ENCODE measurements around the gene ATP9B.
"Not testable (repeated sequence)": the region's sequence is repeated elsewhere in the genome, so short reads cannot be mapped to it uniquely, and the experiment has no call there.

The ATP9B gene

GRCh38 chr18:79071503-79072210 lies 2.5 kb downstream of the ATP9B start:
- no peak for DNase-seq (ENCODE audit: low read depth, low spot score)

GRCh38 chr18:79072655-79073054 lies 3.5 kb downstream of the ATP9B start:
- not testable (repeated sequence) for DNase-seq (ENCODE audit: low read depth, low spot score)

- peak; percentile 4 for DNase-seq (ENCODE audit: low read depth, low spot score)
Observed at GRCh38 chr18:79077181-79077580, 8.0 kb downstream of the ATP9B start.

- not testable (repeated sequence) for DNase-seq (ENCODE audit: low read depth, low spot score)
Observed at GRCh38 chr18:79078791-79079190, 9.6 kb downstream of the ATP9B start.

- DNase-seq (ENCODE audit: low read depth, low spot score) = peak; percentile 58
Observed at GRCh38 chr18:79092874-79093273, 23.7 kb downstream of the ATP9B start.

GRCh38 chr18:79093986-79094385 lies 24.8 kb downstream of the ATP9B start:
- peak; percentile 28 for DNase-seq (ENCODE audit: low read depth, low spot score)

- DNase-seq (ENCODE audit: low read depth, low spot score) = no peak
Observed at GRCh38 chr18:79095216-79095615, 26.0 kb downstream of the ATP9B start.

GRCh38 chr18:79100944-79101343 lies 31.8 kb downstream of the ATP9B start:
- DNase-seq (ENCODE audit: low read depth, low spot score) = no peak

GRCh38 chr18:79102886-79103285 lies 33.7 kb downstream of the ATP9B start:
- DNase-seq (ENCODE audit: low read depth, low spot score) = no peak

- no peak for DNase-seq (ENCODE audit: low read depth, low spot score)
Observed at GRCh38 chr18:79104137-79104536, 34.9 kb downstream of the ATP9B start.

- no peak for DNase-seq (ENCODE audit: low read depth, low spot score)
Observed at GRCh38 chr18:79105455-79105854, 36.3 kb downstream of the ATP9B start.

- DNase-seq (ENCODE audit: low read depth, low spot score) = no peak
Observed at GRCh38 chr18:79106084-79106483, 36.9 kb downstream of the ATP9B start.

- DNase-seq (ENCODE audit: low read depth, low spot score) = no peak
Observed at GRCh38 chr18:79107886-79108285, 38.7 kb downstream of the ATP9B start.

GRCh38 chr18:79108549-79109215 lies 39.5 kb downstream of the ATP9B start:
- no peak for DNase-seq (ENCODE audit: low read depth, low spot score)

- no peak for DNase-seq (ENCODE audit: low read depth, low spot score)
Observed at GRCh38 chr18:79111483-79111882, 42.3 kb downstream of the ATP9B start.

GRCh38 chr18:79117385-79117784 lies 48.2 kb downstream of the ATP9B start:
- DNase-seq (ENCODE audit: low read depth, low spot score) = no peak

GRCh38 chr18:79117788-79118187 lies 48.6 kb downstream of the ATP9B start:
- no peak for DNase-seq (ENCODE audit: low read depth, low spot score)

GRCh38 chr18:79118797-79119196 lies 49.6 kb downstream of the ATP9B start:
- DNase-seq (ENCODE audit: low read depth, low spot score) = no peak

- peak; percentile 19 for DNase-seq (ENCODE audit: low read depth, low spot score)
Observed at GRCh38 chr18:79121746-79122474, 52.7 kb downstream of the ATP9B start.

GRCh38 chr18:79123948-79124347 lies 54.8 kb downstream of the ATP9B start:
- no peak for DNase-seq (ENCODE audit: low read depth, low spot score)

- DNase-seq (ENCODE audit: low read depth, low spot score) = no peak
Observed at GRCh38 chr18:79129120-79129519, 59.9 kb downstream of the ATP9B start.

GRCh38 chr18:79133724-79134123 lies 64.5 kb downstream of the ATP9B start:
- DNase-seq (ENCODE audit: low read depth, low spot score) = no peak

- no peak for DNase-seq (ENCODE audit: low read depth, low spot score)
Observed at GRCh38 chr18:79135924-79136323, 66.7 kb downstream of the ATP9B start.
